ENCODE results near the gene MLF1.

GRCh38 chr3:158600787-158601186, 29.8 kb downstream of the MLF1 start:
- TF ChIP-seq CTCF (IDR thresholded peaks at IDR 0.05; ENCODE audit: low read depth, low read length) (no peak), POLR2A (IDR thresholded peaks at IDR 0.05; ENCODE audit: extremely low read depth, insufficient read length) (no peak), MAX (IDR thresholded peaks at IDR 0.05; ENCODE audit: low read depth, low read length) (no peak), MYC (IDR thresholded peaks at IDR 0.05; ENCODE audit: low read depth, low read length) (no peak)
